ENCODE measurements around the gene MRPL53.

MRPL53 gene

DNA sequence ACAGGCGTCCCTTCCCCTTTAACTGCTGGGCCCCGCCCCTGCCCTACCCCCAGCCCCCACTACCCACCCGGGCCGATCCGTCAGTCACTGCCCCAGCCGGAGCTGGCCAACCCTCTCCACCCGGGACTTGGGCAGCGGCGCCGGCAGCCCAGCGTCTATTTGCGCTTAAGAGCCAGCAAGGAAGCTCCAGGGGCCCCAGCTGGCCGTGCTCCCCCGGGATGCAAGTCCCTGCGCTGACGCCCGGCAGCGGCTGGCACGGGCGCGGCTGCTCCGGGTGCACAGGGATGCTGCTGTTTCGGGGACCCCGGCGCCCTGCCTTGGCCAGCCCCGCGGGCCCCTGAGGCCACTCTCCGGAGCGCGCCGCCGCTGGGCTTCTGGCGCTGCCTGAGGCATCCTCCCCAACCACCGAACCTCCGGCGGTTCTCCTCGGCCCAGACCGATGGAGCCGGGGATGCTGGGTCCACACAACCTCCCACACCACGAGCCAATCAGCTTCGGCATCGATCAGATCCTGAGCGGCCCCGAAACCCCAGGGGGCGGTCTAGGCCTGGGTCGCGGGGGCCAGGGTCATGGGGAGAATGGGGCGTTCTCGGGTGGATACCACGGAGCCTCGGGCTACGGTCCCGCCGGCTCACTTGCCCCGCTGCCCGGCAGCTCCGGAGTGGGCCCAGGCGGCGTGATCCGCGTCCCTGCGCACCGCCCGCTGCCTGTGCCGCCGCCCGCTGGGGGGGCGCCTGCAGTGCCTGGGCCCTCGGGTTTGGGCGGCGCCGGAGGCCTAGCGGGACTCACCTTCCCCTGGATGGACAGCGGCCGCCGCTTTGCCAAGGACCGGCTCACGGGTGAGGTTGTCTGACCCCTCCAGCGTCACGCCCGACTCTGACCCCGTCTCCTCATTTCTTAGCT, 42.1 kb upstream of the MRPL53 start, which contains the start of gene TLX2:
Gene TLX2 (plus strand): TSS at position 83 of the 903 bp plus-strand sequence. CDS start 357 bp downstream, at position 440.
- H3K4me3 ChIP-seq (ENCODE audit: low read depth in 1 of 2, low read length in 1 of 2) = peak within 1 kb of the TSS in 1 of 2 experiments; percentile 66
- H3K27ac ChIP-seq = no peak within 1 kb of the TSS
- H3K4me1 ChIP-seq (ENCODE audit: control insufficient read depth in 1 of 2, insufficient read depth in 1 of 2, low read depth in 1 of 2, low read length in 1 of 2) = peaks cover 29 to 32% of the 10 kb centered on the region in 2 experiments
- TF ChIP-seq, protein P1, sequence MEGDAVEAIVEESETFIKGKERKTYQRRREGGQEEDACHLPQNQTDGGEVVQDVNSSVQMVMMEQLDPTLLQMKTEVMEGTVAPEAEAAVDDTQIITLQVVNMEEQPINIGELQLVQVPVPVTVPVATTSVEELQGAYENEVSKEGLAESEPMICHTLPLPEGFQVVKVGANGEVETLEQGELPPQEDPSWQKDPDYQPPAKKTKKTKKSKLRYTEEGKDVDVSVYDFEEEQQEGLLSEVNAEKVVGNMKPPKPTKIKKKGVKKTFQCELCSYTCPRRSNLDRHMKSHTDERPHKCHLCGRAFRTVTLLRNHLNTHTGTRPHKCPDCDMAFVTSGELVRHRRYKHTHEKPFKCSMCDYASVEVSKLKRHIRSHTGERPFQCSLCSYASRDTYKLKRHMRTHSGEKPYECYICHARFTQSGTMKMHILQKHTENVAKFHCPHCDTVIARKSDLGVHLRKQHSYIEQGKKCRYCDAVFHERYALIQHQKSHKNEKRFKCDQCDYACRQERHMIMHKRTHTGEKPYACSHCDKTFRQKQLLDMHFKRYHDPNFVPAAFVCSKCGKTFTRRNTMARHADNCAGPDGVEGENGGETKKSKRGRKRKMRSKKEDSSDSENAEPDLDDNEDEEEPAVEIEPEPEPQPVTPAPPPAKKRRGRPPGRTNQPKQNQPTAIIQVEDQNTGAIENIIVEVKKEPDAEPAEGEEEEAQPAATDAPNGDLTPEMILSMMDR (IDR thresholded peaks at IDR 0.05) = no peak
- no peaks in the 10 kb centered on the region for H3K36me3 ChIP-seq
- peaks cover 100% of the 10 kb centered on the region for H3K27me3 ChIP-seq
- no peaks in the 10 kb centered on the region for H3K9me3 ChIP-seq

DNA sequence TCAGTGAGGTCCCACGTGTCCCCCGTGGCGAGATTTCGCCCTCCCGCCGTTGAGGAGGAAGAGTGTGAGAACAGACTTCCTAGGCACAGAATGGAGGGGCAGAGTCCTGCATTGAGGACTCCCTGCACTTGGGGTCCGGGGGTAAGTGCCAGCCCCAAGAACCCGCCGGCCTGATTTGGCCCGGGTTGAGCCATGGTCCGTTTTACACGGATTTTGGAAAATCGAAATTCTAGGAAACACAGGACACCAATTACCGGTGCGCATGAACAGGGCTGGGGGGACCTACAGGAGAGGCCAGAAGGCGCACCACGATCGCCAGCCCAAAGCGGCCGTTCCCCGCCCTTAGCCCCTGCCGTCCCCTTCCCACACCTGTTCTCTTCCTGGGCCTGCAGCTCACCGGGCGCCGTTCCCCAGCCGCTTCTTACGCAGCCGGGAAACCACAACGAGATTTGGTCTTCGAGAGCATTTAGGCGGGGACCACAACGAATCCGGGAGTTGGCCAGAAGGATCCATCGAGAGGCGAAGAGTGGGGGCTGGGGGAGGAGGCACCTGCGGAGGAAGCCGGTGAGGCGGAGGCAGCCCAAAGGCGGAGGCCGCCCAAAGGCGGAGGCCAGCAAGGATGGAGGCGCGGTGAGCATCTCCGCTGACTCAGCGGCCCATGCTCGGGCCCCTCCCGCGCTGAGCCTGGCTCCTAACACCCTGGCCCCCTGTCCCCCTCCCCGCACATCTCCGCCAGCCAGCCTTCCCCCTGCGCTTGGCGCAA, 41.3 kb upstream of the MRPL53 start:
- Histone ChIP-seq H3K9me3 (no peaks in the 10 kb centered on the region), H3K27me3 (peaks cover 100% of the 10 kb centered on the region), H3K4me3 (ENCODE audit: low read depth in 1 of 2, low read length in 1 of 2) (peak overlapping the region in 1 of 2 experiments; percentile 66), H3K36me3 (no peaks in the 10 kb centered on the region), H3K4me1 (ENCODE audit: control insufficient read depth in 1 of 2, insufficient read depth in 1 of 2, low read depth in 1 of 2, low read length in 1 of 2) (peaks cover 29 to 32% of the 10 kb centered on the region in 2 experiments), H3K27ac (no peak overlapping the region)
- TF ChIP-seq, protein P1 (IDR thresholded peaks at IDR 0.05) = no peak

DNA sequence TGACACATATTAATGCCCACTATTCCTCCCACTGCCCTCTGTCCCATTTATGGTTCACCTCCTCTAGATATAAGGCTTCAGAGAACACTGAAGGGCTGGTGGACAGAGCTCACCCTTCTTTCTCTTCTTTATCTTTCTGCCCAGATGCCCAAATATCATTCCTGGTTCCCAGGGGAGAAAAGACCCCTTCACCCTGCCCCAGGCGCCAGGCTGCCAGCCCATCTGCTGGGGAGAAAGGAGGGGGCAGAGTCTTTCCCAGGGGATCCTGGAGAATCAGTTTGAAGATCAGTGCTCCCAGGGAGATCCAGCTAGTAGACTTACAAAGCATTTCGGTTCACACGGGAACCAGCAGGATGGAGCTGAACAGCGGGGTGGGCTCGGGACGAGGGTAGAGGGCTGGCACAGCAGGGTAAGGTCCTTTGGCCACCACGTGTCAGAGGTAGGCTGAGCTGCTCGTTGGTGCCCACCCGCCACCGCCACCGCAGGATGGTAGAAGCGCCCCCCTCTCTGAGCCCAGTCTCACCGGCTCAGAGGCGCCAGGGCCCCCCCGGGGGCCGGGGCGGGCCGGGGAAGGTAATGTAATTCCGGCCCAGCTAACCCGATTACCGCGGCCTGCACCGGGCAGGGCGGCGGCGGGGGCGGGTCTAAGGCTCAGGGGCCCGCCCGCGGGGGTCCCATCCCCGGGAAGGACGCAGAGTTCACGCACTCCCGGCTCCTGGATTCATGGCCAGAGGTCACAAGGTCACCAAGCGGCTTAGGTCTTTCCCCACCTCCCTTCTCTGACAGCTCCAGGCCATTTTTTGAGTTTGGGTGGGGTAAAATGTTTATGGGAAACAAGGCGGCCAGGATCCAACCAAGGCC, 40.5 kb upstream of the MRPL53 start:
- Histone ChIP-seq H3K4me3 (ENCODE audit: low read depth in 1 of 2, low read length in 1 of 2) (no peak overlapping the region), H3K9me3 (no peaks in the 10 kb centered on the region), H3K27ac (no peak overlapping the region), H3K4me1 (ENCODE audit: control insufficient read depth in 1 of 2, insufficient read depth in 1 of 2, low read depth in 1 of 2, low read length in 1 of 2) (peaks cover 34 to 37% of the 10 kb centered on the region in 2 experiments), H3K36me3 (no peaks in the 10 kb centered on the region), H3K27me3 (peaks cover 100% of the 10 kb centered on the region)
- TF ChIP-seq, protein P1 (IDR thresholded peaks at IDR 0.05) = no peak

DNA sequence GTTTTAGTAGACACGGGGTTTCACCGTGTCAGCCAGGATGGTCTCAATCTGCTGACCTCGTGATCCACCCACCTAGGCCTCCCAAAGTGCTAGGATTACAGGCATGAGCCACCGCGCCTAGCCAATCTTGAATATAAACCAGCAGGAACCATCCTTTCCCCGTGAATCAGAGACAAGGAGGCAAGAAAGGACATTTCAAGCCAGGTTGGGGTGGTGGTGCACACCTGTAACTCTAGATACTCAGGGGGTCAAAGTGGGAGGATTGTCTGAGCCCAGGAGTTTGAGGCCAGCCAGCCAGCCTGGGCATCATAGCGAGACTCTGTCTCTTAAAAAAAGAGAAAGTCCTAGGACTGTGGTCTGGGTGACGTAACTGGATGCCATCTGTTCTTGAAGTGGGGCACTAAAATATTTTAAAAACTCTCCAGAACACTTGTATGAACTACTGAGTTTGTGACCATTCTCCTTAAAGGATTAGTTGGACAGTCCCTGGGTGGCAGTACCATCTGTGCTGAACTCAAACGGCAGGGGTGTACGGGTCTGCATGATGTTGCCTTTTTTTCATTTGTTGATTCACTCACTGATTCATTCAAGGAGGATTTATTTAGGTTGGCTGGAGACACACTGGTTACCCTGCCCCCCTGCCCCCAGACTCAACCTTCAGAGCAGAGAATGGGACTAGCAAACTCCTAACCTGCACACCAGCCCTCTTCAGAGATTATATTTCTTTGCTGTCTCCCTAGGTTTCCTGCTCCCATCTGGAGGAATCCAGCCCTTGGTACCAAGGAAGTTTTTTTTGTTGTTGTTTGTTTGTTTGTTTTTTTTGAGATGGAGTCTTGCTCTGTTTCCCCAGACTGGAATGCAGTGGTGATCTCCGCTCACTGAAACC, 38.9 kb upstream of the MRPL53 start:
- TF ChIP-seq, protein P1 (IDR thresholded peaks at IDR 0.05) = no peak
- H3K4me1 ChIP-seq (ENCODE audit: control insufficient read depth in 1 of 2, insufficient read depth in 1 of 2, low read depth in 1 of 2, low read length in 1 of 2) = peaks cover 40 to 44% of the 10 kb centered on the region in 2 experiments
- no peak overlapping the region for H3K27ac ChIP-seq
- H3K4me3 ChIP-seq (ENCODE audit: low read depth in 1 of 2, low read length in 1 of 2) = no peak overlapping the region
- H3K9me3 ChIP-seq = no peaks in the 10 kb centered on the region
- H3K36me3 ChIP-seq = no peaks in the 10 kb centered on the region
- peaks cover 83% of the 10 kb centered on the region for H3K27me3 ChIP-seq

All from neutrophil (primary cell).